Vagina (tissue), 2 donors: ENCODE measurements around the gene KIF27.

Experiments used
- POLR2A ChIP-seq, 2 donors: fragments of 450-650 bp; IDR thresholded peaks; one replicate each; pipeline ENCODE4 v1.6.1; 2017; ENCODE audit warnings: antibody characterized with exemption in 2 of 2, mild to moderate bottlenecking in 2 of 2, moderate library complexity in 2 of 2
- POLR2AphosphoS5 ChIP-seq, 2 donors: sonication (generic); formaldehyde crosslinking; IDR thresholded peaks; one replicate each; pipeline ENCODE4 v1.9.0; 2017; ENCODE audit warnings: antibody characterized with exemption in 2 of 2, mild to moderate bottlenecking in 2 of 2, low read depth in 1 of 2; ENCODE audit not compliant: insufficient read depth in 1 of 2
- TF ChIP-seq, protein P1 (sequence below), 3 experiments: fragments of 450-650 bp in 2 of 3; fragments of 200-600 bp in 1 of 3; sonication (generic) in 1 of 3; IDR thresholded peaks; one replicate each; pipeline ENCODE4 v1.5.1; 2017 to 2019; ENCODE audit warnings: antibody characterized with exemption in 3 of 3, mild to moderate bottlenecking in 2 of 3, moderate library complexity in 2 of 3

DNA sequence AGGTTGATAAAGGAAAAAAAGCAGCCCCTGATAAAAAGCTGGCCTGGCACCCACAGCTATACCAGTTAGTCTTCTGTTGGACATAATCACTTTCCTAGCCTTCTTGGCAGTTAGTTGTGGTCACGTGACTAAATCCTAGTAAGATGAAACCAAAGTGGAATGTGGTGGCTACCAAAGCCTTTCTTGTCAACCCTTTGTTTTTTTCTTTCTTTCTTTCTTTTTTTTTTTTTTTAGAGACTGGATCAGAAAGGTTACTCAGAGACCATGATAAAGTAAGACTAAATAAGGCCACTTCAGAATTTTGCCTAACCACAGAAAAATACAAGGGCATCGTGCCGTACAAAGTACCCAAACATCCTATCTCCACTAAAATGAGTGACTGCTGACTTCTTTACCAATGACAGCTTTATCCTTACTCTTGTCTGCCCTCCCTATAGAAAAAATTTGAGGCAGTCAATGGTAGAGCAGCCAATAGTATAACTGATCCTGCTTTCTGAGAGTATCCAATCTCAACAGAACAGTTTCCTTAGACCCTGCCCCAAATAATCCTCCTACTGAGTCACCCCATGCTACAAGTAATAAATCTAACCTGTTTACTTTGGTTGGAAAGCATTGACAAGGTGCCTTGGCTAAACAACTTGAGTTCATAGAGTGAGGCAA is 14.2 kb upstream of the KIF27 start:
- TF ChIP-seq, protein P1, sequence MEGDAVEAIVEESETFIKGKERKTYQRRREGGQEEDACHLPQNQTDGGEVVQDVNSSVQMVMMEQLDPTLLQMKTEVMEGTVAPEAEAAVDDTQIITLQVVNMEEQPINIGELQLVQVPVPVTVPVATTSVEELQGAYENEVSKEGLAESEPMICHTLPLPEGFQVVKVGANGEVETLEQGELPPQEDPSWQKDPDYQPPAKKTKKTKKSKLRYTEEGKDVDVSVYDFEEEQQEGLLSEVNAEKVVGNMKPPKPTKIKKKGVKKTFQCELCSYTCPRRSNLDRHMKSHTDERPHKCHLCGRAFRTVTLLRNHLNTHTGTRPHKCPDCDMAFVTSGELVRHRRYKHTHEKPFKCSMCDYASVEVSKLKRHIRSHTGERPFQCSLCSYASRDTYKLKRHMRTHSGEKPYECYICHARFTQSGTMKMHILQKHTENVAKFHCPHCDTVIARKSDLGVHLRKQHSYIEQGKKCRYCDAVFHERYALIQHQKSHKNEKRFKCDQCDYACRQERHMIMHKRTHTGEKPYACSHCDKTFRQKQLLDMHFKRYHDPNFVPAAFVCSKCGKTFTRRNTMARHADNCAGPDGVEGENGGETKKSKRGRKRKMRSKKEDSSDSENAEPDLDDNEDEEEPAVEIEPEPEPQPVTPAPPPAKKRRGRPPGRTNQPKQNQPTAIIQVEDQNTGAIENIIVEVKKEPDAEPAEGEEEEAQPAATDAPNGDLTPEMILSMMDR (IDR thresholded peaks at IDR 0.05): no peak
- no peak for TF ChIP-seq POLR2AphosphoS5 (IDR thresholded peaks at IDR 0.05; ENCODE audit: insufficient read depth in 1 of 2, low read depth in 1 of 2)
- TF ChIP-seq POLR2A (IDR thresholded peaks at IDR 0.05): no peak
